Measurements from ENCODE around the gene CYP2U1.
A peak's percentile ranks its signal among the peaks of the same experiment; 100 is the strongest.

The CYP2U1 gene

DNA sequence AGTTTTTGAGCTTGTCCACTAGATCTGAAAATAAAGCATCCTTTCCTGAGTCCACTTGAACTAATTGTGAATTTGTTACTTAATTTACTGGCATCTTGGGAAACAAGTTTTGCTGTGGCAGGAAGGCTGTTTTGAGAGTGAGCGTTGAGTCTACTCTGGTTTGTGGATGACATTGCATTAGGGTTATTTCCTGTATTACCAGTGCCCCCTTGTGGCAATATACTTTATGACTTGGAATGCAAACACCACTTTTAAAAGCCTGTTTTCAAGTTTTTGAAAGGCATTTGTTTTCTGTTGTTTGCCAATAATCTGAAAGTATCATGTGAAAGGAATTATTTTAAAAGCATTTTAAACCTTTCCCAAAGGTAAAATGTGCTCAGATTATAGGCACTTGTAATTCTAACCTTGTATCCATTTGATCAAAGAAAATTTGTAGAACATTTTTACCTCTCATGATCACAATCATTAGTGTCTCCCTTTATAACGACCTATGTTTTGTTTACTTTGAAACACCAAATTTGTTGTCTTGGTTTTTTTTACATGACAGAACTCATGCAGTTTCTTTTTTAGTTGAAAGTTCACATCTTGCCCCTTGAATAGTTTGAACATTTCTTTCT, 18.0 kb upstream of the CYP2U1 start:
- H3K79me2 ChIP-seq, result no peaks in the 10 kb centered on the region
- H3K27ac ChIP-seq, result no peak overlapping the region
- no peaks in the 10 kb centered on the region for H3K36me3 ChIP-seq (ENCODE audit: control insufficient read depth, insufficient read depth, low read length)
- H3K4me3 ChIP-seq (ENCODE audit: low read depth, low read length), result no peak overlapping the region
- TF ChIP-seq, protein P1, sequence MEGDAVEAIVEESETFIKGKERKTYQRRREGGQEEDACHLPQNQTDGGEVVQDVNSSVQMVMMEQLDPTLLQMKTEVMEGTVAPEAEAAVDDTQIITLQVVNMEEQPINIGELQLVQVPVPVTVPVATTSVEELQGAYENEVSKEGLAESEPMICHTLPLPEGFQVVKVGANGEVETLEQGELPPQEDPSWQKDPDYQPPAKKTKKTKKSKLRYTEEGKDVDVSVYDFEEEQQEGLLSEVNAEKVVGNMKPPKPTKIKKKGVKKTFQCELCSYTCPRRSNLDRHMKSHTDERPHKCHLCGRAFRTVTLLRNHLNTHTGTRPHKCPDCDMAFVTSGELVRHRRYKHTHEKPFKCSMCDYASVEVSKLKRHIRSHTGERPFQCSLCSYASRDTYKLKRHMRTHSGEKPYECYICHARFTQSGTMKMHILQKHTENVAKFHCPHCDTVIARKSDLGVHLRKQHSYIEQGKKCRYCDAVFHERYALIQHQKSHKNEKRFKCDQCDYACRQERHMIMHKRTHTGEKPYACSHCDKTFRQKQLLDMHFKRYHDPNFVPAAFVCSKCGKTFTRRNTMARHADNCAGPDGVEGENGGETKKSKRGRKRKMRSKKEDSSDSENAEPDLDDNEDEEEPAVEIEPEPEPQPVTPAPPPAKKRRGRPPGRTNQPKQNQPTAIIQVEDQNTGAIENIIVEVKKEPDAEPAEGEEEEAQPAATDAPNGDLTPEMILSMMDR (IDR thresholded peaks at IDR 0.05), result peak; percentile 60
- H3K4me2 ChIP-seq (ENCODE audit: low read length), result no peak overlapping the region
- no peaks in the 10 kb centered on the region for H3K9me3 ChIP-seq (ENCODE audit: control insufficient read depth, low read length)
- H3K27me3 ChIP-seq (ENCODE audit: control insufficient read depth, insufficient read depth, low read length), result no peaks in the 10 kb centered on the region
- no peaks in the 10 kb centered on the region for H3K4me1 ChIP-seq
- no peak overlapping the region for H2AFZ ChIP-seq
- H3K9ac ChIP-seq, result no peak overlapping the region

DNA sequence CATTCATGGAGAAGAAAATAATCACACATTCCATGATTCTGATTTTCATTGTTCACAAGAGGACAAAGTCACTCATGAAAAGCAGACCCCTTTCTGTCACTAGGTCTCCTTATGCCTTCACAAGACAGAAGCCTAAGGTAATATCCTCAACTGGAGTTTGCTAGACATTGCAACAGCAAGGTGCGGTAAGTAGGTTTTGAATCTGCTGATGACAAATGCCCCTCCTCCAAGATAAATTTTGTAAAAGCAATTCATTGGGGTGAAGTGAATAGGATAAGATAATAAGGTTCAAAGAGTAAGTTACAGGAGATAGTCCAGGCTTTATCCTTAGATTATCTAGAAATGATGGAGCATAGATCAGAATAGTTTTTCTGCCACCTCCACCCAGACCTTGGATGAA, 16.1 kb upstream of the CYP2U1 start:
- no peaks in the 10 kb centered on the region for H3K27me3 ChIP-seq (ENCODE audit: control insufficient read depth, insufficient read depth, low read length)
- H3K9me3 ChIP-seq (ENCODE audit: control insufficient read depth, low read length), result no peaks in the 10 kb centered on the region
- no peak overlapping the region for H3K9ac ChIP-seq
- no peaks in the 10 kb centered on the region for H3K4me1 ChIP-seq
- no peaks in the 10 kb centered on the region for H3K79me2 ChIP-seq
- H3K4me3 ChIP-seq (ENCODE audit: low read depth, low read length), result no peak overlapping the region
- H3K27ac ChIP-seq, result no peak overlapping the region
- TF ChIP-seq, protein P1 (IDR thresholded peaks at IDR 0.05), result no peak
- H3K4me2 ChIP-seq (ENCODE audit: low read length), result no peak overlapping the region
- H2AFZ ChIP-seq, result no peak overlapping the region
- no peaks in the 10 kb centered on the region for H3K36me3 ChIP-seq (ENCODE audit: control insufficient read depth, insufficient read depth, low read length)

DNA sequence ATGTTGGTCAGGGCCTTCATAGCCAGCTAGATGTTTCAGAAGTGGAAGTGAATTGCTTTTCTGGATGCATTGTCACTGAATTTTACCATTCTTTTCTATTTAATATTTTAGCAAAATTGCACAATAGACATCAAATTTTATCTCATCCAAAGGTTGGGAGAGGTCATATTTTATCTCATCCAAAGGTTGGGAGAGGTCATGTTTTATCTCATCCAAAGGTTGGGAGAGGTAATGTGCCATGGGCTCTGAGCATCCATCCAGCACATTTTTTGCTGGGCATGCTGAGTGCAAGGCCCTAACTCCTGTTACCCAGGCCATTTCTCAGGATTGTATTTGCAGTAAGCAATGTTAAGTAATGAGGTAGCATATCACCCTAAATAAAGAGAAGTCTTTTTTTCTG, 14.7 kb upstream of the CYP2U1 start:
- Histone ChIP-seq H3K4me2 (ENCODE audit: low read length) (no peak overlapping the region), H3K9me3 (ENCODE audit: control insufficient read depth, low read length) (no peaks in the 10 kb centered on the region), H3K9ac (no peak overlapping the region), H3K4me1 (no peaks in the 10 kb centered on the region), H3K79me2 (no peaks in the 10 kb centered on the region), H3K36me3 (ENCODE audit: control insufficient read depth, insufficient read depth, low read length) (no peaks in the 10 kb centered on the region), H3K27me3 (ENCODE audit: control insufficient read depth, insufficient read depth, low read length) (no peaks in the 10 kb centered on the region), H2AFZ (no peak overlapping the region), H3K27ac (no peak overlapping the region), H3K4me3 (ENCODE audit: low read depth, low read length) (no peak overlapping the region)
- TF ChIP-seq, protein P1 (IDR thresholded peaks at IDR 0.05), result no peak

DNA sequence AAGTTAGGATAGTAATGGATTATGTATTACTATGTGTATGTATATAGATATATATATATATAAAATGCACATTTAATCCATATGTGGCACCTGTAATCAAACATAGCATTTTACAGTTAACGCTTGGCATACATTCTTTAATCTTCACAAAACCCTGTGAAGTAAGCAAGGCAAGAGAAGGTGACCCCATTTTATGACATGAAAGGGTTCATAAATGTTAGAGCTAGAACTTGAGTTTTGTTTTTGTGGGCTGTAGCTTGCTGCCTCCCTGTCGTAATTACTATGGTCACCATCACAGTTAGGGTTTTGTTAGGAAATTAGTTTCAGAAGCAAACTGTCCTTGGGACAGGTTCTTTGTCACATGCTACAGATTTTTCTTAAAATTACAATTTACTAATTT, 13.8 kb upstream of the CYP2U1 start:
- no peak overlapping the region for H3K9ac ChIP-seq
- H3K79me2 ChIP-seq, result no peaks in the 10 kb centered on the region
- TF ChIP-seq, protein P1 (IDR thresholded peaks at IDR 0.05), result no peak
- H3K27me3 ChIP-seq (ENCODE audit: control insufficient read depth, insufficient read depth, low read length), result no peaks in the 10 kb centered on the region
- H3K36me3 ChIP-seq (ENCODE audit: control insufficient read depth, insufficient read depth, low read length), result no peaks in the 10 kb centered on the region
- H2AFZ ChIP-seq, result no peak overlapping the region
- no peaks in the 10 kb centered on the region for H3K4me1 ChIP-seq
- H3K9me3 ChIP-seq (ENCODE audit: control insufficient read depth, low read length), result no peaks in the 10 kb centered on the region
- no peak overlapping the region for H3K4me2 ChIP-seq (ENCODE audit: low read length)
- no peak overlapping the region for H3K4me3 ChIP-seq (ENCODE audit: low read depth, low read length)
- no peak overlapping the region for H3K27ac ChIP-seq
